HuH-7.5 (cell line): Measurements from ENCODE around the gene SKIC3.

Experiments used
- DNase-seq: peaks from one replicate; pipeline ENCODE4 v3.0.0; 2011; ENCODE audit warnings: low spot score

SKIC3 gene

DNA sequence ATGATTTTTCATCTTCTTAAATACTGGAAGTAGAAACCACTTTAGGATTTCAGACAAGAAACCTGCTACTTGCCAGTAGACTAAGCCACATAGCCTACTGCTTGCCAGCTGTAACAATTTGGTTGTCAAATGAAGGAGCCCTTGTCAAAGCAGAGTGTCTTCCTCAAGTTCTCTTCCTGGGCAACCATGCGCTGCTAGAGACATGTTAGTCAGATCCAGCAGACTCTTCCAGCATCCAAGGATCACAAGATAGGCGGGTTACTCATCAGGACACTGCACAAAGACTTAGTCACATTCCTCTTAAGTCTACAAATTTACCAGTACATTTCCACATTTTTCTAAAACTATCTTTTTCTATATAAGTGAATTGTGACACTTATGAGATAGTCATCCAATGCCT lies 24.4 kb downstream of the SKIC3 start:
- no peak for DNase-seq

GRCh38 chr5:95528565-95528964 lies 26.2 kb downstream of the SKIC3 start:
- DNase-seq: no peak

GRCh38 chr5:95526871-95527270 lies 27.9 kb downstream of the SKIC3 start:
- DNase-seq: no peak

GRCh38 chr5:95524423-95524822 lies 30.4 kb downstream of the SKIC3 start:
- DNase-seq: no peak

DNA sequence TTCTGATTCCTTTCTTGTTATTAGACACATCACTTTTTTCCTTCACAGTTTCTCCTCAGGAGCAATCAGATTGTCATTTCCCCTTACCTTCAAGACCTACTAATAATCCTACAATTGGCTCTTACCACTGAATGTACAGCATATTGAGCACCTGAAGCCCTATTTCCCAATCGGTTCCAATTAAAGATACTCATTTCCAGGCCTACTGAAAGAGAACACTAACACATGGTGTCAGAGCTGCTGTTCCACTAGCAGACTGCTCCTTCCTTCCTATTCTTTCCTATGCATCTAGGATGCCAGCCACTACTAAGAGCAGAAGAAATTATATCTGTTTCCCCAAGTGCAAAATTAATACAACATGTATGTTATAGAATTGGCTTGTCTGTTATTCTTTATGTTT lies 34.6 kb downstream of the SKIC3 start:
- no peak for DNase-seq

- no peak for DNase-seq
Observed at GRCh38 chr5:95519681-95520080, 35.1 kb downstream of the SKIC3 start.

DNA sequence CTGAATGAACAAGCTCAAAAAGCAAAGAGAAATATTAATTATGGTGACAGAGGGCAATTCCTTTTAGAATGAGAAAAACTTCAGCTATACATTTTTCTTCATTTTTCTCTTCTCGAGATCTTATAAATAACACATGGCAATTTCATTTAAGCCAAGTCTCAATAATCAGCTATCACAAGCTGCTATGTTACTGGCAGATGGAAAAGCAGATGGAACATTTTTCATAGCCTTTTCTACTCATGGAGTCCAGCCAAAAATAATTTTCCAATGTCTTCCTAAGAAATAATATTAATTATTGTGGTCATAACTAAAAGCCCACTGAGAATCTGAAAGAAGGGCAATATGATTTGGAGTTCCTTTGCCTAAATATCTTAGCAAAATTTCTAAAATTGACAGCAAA lies 35.6 kb downstream of the SKIC3 start:
- DNase-seq: no peak

- no peak for DNase-seq
Observed at GRCh38 chr5:95518417-95518816, 36.4 kb downstream of the SKIC3 start.

- DNase-seq: no peak
Observed at GRCh38 chr5:95511606-95512005, 43.2 kb downstream of the SKIC3 start.

DNA sequence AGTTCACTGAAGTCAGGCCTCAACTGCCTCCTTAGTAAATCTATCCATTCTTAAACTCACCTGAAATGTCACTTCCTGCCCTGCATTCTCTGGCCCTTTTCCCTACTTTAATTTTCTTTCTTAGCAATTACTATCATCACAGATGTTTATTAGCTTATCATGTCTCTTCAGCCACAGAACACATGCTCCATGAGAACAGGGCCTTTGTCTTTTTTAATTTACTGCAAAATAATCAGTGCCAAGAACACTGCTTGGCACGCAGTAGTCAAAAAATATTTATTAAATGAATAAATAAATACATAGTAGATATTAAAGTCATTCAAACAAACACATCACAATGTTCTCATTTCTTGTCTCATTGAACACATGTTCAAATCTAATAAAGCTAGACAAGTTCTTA lies 46.2 kb downstream of the SKIC3 start:
- no peak for DNase-seq
